Parathyroid adenoma (tissue), 2 donors: ENCODE measurements around the gene ACCSL.
A peak's percentile ranks its signal among the peaks of the same experiment; 100 is the strongest.

ENCODE experiments used
- H2AFZ ChIP-seq: fragments of 300-600 bp; sonication (generic); one replicate; pipeline ENCODE4 v1.7.0; 2017; ENCODE audit warnings: antibody characterized with exemption, mild to moderate bottlenecking
- H3K27ac ChIP-seq: fragments of 300-600 bp; sonication (generic); one replicate; pipeline ENCODE4 v1.7.0; 2017
- H3K27me3 ChIP-seq: fragments of 300-600 bp; sonication (generic); one replicate; pipeline ENCODE4 v1.7.0; 2017; ENCODE audit warnings: low read length; ENCODE audit not compliant: control insufficient read depth, insufficient read depth
- H3K36me3 ChIP-seq: fragments of 300-600 bp; sonication (generic); one replicate; pipeline ENCODE4 v1.7.0; 2017; ENCODE audit warnings: low read length; ENCODE audit not compliant: control insufficient read depth, insufficient read depth
- H3K4me1 ChIP-seq: fragments of 300-600 bp; sonication (generic); one replicate; pipeline ENCODE4 v1.7.0; 2017; ENCODE audit warnings: control low read depth
- H3K4me2 ChIP-seq: fragments of 300-600 bp; sonication (generic); one replicate; pipeline ENCODE4 v1.7.0; 2017; ENCODE audit warnings: low read length
- H3K4me3 ChIP-seq: fragments of 300-600 bp; sonication (generic); one replicate; pipeline ENCODE4 v1.7.0; 2017; ENCODE audit warnings: low read depth, low read length
- H3K79me2 ChIP-seq: fragments of 300-600 bp; sonication (generic); one replicate; pipeline ENCODE4 v1.7.0; 2017; ENCODE audit warnings: control low read depth
- H3K9ac ChIP-seq: fragments of 300-600 bp; sonication (generic); one replicate; pipeline ENCODE4 v1.7.0; 2017; ENCODE audit warnings: mild to moderate bottlenecking
- H3K9me3 ChIP-seq: fragments of 300-600 bp; sonication (generic); one replicate; pipeline ENCODE4 v1.7.0; 2017; ENCODE audit warnings: low read length; ENCODE audit not compliant: control insufficient read depth
- TF ChIP-seq, protein P1 (sequence below): fragments of 300-600 bp; sonication (generic); IDR thresholded peaks from one replicate; pipeline ENCODE4 v1.7.0; 2017; ENCODE audit warnings: antibody characterized with exemption, mild to moderate bottlenecking
- donor health status: primary hyperparathyroidism.

ACCSL gene

DNA sequence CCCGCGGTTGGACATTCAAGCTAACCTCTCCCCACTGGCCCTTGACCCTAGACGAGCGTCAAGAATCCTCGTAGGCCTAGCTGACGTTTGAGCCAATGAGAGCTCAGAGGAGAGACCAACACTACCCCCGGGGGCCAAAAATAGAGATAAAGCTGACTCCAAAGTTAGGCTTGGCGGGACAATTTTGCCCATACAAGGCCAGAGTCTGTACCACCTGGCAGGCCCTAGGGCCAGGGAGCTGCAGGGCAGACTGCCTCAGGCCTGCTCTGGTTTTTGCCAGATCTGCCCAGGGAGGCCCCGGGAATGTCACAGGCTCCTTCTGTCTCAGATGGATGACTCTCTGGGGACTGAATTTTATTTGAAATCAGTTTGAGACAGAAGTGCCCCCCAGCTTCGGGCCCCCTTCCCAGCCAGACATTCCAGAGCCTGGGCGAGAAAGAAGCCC lies 40.8 kb upstream of the ACCSL start:
- H3K4me1 ChIP-seq = no peaks in the 10 kb centered on the region
- H3K79me2 ChIP-seq = no peaks in the 10 kb centered on the region
- H3K4me2 ChIP-seq = no peak overlapping the region
- no peaks in the 10 kb centered on the region for H3K9me3 ChIP-seq
- no peak overlapping the region for H3K9ac ChIP-seq
- TF ChIP-seq, protein P1, sequence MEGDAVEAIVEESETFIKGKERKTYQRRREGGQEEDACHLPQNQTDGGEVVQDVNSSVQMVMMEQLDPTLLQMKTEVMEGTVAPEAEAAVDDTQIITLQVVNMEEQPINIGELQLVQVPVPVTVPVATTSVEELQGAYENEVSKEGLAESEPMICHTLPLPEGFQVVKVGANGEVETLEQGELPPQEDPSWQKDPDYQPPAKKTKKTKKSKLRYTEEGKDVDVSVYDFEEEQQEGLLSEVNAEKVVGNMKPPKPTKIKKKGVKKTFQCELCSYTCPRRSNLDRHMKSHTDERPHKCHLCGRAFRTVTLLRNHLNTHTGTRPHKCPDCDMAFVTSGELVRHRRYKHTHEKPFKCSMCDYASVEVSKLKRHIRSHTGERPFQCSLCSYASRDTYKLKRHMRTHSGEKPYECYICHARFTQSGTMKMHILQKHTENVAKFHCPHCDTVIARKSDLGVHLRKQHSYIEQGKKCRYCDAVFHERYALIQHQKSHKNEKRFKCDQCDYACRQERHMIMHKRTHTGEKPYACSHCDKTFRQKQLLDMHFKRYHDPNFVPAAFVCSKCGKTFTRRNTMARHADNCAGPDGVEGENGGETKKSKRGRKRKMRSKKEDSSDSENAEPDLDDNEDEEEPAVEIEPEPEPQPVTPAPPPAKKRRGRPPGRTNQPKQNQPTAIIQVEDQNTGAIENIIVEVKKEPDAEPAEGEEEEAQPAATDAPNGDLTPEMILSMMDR = no peak
- H3K4me3 ChIP-seq = no peak overlapping the region
- no peak overlapping the region for H2AFZ ChIP-seq
- H3K36me3 ChIP-seq = no peaks in the 10 kb centered on the region
- no peaks in the 10 kb centered on the region for H3K27me3 ChIP-seq
- peak overlapping the region; percentile 7 for H3K27ac ChIP-seq

DNA sequence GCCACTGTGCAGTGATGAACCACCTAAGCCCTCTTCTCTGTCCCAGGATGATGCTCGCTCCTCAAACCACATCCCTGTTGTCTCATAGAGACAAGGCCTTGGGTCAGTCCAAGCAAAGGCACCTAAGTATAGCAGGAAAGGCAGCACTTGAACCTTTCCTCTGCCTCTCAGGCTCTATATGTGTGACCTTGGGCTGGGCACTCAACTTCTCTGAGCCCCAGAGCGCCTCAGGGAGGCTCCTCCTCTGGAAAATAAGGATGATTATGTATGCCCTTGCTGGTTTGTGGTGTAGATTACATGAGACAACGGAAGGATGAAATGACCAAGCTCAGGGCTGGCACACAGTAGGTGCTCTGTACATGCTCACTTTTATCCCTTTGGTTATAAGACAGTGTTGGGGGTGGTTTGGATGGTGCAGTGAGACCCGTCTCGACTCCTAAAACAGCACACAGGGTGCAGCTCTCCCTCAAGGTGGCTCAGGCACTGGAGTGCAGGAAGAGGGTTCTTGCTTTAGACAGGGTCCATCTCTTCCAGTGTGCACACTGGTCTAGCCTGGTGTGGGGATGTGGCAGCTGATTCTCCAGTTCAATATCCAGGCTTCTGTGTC lies 40.2 kb upstream of the ACCSL start:
- H3K9ac ChIP-seq = no peak overlapping the region
- TF ChIP-seq, protein P1 = no peak
- H3K27me3 ChIP-seq = no peaks in the 10 kb centered on the region
- H3K9me3 ChIP-seq = no peaks in the 10 kb centered on the region
- no peak overlapping the region for H3K4me3 ChIP-seq
- no peak overlapping the region for H3K4me2 ChIP-seq
- H2AFZ ChIP-seq = no peak overlapping the region
- no peaks in the 10 kb centered on the region for H3K36me3 ChIP-seq
- H3K27ac ChIP-seq = no peak overlapping the region
- H3K4me1 ChIP-seq = no peaks in the 10 kb centered on the region
- no peaks in the 10 kb centered on the region for H3K79me2 ChIP-seq

DNA sequence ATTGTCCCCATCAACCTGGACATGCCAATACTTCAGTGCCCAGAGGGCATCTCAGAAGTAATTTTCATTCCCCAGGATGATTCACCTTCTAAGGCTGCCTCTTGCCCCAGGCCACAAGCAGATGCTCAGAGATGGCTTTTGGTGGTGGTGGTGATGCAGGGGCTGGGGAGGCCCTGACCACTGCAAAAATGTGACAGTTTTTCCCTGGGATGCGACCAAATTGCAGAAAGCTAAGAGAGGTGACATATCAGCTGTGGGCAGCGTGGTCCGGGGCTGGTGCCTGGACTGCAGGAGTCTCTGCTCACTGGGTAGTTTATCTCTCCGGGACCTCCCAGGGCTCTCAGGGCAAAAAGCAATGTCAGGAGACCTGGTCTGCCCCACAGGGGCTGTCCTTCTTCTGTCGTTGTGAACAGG lies 39.7 kb upstream of the ACCSL start:
- no peaks in the 10 kb centered on the region for H3K36me3 ChIP-seq

DNA sequence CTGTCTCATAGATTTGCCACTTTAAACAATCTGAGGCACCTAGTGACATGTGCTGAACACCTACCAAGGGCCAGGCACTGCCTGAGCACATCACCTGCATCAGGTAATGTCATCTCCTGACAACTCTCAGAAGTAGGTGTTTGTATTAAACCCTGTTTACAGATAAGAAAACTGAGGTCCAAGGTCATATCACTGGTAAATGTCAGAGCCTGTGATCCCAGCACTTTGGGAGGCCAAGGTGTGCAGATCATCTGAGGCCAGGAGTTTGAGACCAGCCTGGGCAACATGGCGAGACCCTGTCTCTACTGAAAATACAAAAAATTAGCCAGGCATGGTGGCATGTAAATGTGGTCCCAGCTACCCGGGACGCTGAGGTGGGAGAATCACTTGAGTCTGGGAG lies 39.1 kb upstream of the ACCSL start:
- H3K4me3 ChIP-seq = no peak overlapping the region
- H3K9ac ChIP-seq = no peak overlapping the region
- H3K4me1 ChIP-seq = no peaks in the 10 kb centered on the region
- no peak overlapping the region for H3K4me2 ChIP-seq
- H3K27ac ChIP-seq = no peak overlapping the region
- TF ChIP-seq, protein P1 = no peak
- no peaks in the 10 kb centered on the region for H3K27me3 ChIP-seq
- H3K36me3 ChIP-seq = no peaks in the 10 kb centered on the region
- no peaks in the 10 kb centered on the region for H3K79me2 ChIP-seq
- no peaks in the 10 kb centered on the region for H3K9me3 ChIP-seq
- no peak overlapping the region for H2AFZ ChIP-seq

More for the DNA sequence above, 39.7 kb upstream of the ACCSL start:
- no peaks in the 10 kb centered on the region for H3K27me3 ChIP-seq
- H3K79me2 ChIP-seq = no peaks in the 10 kb centered on the region
- TF ChIP-seq, protein P1 = no peak
- no peak overlapping the region for H3K27ac ChIP-seq
- H3K4me2 ChIP-seq = no peak overlapping the region
- H3K9me3 ChIP-seq = no peaks in the 10 kb centered on the region
- H3K4me3 ChIP-seq = no peak overlapping the region
- H2AFZ ChIP-seq = no peak overlapping the region
- H3K4me1 ChIP-seq = no peaks in the 10 kb centered on the region
- no peak overlapping the region for H3K9ac ChIP-seq

DNA sequence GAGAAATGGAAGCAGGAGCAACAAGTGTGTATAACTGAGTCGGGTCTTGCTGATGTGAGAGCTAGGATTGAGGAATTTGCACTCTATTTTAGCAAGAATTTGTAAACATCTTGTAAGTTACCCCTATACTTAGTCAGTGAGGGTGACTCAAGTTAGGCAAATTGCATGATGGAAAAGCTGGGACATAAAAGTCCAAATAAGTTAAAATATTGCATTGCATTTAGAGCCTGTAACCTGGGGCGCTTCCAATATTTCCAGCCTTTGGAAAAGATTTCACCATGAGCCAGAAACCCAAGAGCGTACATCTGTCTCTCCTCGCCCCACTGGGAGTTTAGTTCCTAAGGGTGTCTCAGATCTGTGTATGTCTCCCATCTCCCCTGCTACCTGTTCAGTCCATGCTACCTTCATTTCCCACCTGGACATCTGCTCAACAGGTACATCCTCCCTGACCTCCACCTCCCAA lies 37.0 kb upstream of the ACCSL start:
- Histone ChIP-seq H3K4me1 (no peaks in the 10 kb centered on the region), H3K36me3 (no peaks in the 10 kb centered on the region), H3K4me2 (no peak overlapping the region), H3K9me3 (no peaks in the 10 kb centered on the region), H3K79me2 (no peaks in the 10 kb centered on the region), H3K9ac (no peak overlapping the region), H2AFZ (no peak overlapping the region), H3K27me3 (no peaks in the 10 kb centered on the region), H3K27ac (no peak overlapping the region), H3K4me3 (no peak overlapping the region)
- TF ChIP-seq, protein P1 = no peak
